Suprapubic skin (tissue), 3 donors: ENCODE measurements around the gene STX5.

Experiments used
- CTCF ChIP-seq, 2 donors: fragments of 200-600 bp in 1 of 2; fragments of 450-650 bp in 1 of 2; sonication (generic) in 1 of 2; IDR thresholded peaks; one replicate each; pipeline ENCODE4 v1.5.1; 2016 to 2019; ENCODE audit warnings: antibody characterized with exemption in 2 of 2, mild to moderate bottlenecking in 1 of 2, moderate library complexity in 1 of 2
- POLR2AphosphoS5 ChIP-seq, 3 donors: sonication (generic); formaldehyde crosslinking; IDR thresholded peaks; one replicate each; pipeline ENCODE4 v1.6.1; 2017; ENCODE audit warnings: antibody characterized with exemption in 3 of 3

DNA sequence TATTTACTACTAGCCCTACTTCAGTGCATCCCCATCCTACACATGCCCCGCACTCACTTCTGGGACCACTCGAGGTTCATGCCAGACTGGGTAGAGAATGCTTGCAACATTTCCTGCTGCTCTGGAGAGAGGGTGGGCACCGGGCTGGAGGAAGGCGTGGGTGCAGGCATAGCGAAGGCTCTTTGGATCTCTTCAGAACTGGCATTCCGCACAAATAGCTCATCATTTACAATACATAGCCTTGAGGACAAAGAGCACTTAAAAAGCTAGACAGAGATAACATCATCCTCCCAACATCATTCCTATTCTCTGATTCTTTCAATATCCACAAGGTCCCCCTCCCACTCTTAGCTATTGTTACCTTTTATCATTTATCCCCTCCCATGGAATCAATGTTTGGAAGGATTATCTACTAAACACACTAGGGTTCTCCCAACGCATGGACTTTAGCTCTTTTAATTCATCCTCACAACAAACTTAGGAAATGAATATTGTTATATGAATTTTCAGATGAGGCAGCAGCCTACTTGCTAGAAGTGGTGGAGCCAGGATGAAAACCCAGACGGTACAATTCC lies 37.6 kb downstream of the STX5 start:
- TF ChIP-seq CTCF (IDR thresholded peaks at IDR 0.05) (no peak), POLR2AphosphoS5 (IDR thresholded peaks at IDR 0.05) (no peak)
